H1 (cell line): ENCODE measurements around the gene ACAP2. TPM values are rescaled to one million over a fixed set of nuclear protein-coding genes. Genes with fewer than 3 reads are reported as not detected.

Experiments used
- CTCF ChIP-seq, 3 experiments: IDR thresholded peaks; 1 replicate in 2 of 3; 2 replicates in 1 of 3; pipeline versions ENCODE4 v1.5.1 to v1.6.1; 2011; ENCODE audit warnings: low read length in 3 of 3, mild to moderate bottlenecking in 3 of 3, inconsistent platforms in 2 of 3, low read depth in 1 of 3, moderate library complexity in 1 of 3; ENCODE audit not compliant: insufficient read depth in 1 of 3; ENCODE audit errors: control extremely low read depth in 1 of 3
- SIN3A ChIP-seq, 2 experiments: IDR thresholded peaks in 1 of 2; conservative IDR thresholded peaks in 1 of 2; 2 replicates each; pipeline ENCODE4 v1.6.1; 2011 to 2012; ENCODE audit warnings: low read length in 2 of 2, improper control_type of control experiment in 1 of 2, low read depth in 1 of 2, mild to moderate bottlenecking in 1 of 2
- SP2 ChIP-seq: IDR thresholded peaks from 2 replicates; pipeline ENCODE4 v1.6.1; 2012; ENCODE audit warnings: mild to moderate bottlenecking, low read length, inconsistent platforms
- polyA plus RNA-seq, 7 experiments: library from polyadenylated mRNA; depleted of rRNA in 3 of 7; stranded (reverse) in 5 of 7; unstranded in 2 of 7; fragments of >200 nt in 5 of 7; fragments of 200-250 nt in 2 of 7; gene quantifications; 1 replicate in 5 of 7; 2 replicates in 1 of 7; 4 replicates in 1 of 7; pipeline versions ENCODE4 v1.2.1 to v1.2.3, GENCODE V29; 2011 to 2013; ENCODE audit warnings: missing spikeins in 2 of 7, mixed read lengths in 2 of 7
- total RNA-seq: library from RNA; stranded (reverse); fragmentation: NEBNext Ultra II Directional; extraction: Animal tissue kit (Norgen Biotek cat#: 25700); gene quantifications from 2 replicates; pipeline ENCODE4 v1.2.1, GENCODE V29; 2021
- TF ChIP-seq, protein P1 (sequence below): IDR thresholded peaks from 2 replicates; pipeline ENCODE4 v1.6.1; 2012; ENCODE audit warnings: inconsistent platforms

The ACAP2 gene
- total and polyA plus RNA-seq, 2 of the 8 experiments (the other 6 are each of a cell fraction or from before 2014, with no cell fraction given): 7.7 to 37.3 TPM

- TF ChIP-seq CTCF (IDR thresholded peaks at IDR 0.05; ENCODE audit: control extremely low read depth in 1 of 3, insufficient read depth in 1 of 3, low read depth in 1 of 3, low read length in 3 of 3) (peak in 1 of 3 experiments; percentile 9; a peak in 1 of 4 replicates), SIN3A (conservative IDR thresholded peaks at IDR 0.05 in 1 of 2, IDR thresholded peaks at IDR 0.05 in 1 of 2; ENCODE audit: low read depth in 1 of 2, low read length in 2 of 2) (peak; percentile 43 to 66; a peak in 1 of 4 replicates), SP2 (no peak)
- TF ChIP-seq, protein P1, sequence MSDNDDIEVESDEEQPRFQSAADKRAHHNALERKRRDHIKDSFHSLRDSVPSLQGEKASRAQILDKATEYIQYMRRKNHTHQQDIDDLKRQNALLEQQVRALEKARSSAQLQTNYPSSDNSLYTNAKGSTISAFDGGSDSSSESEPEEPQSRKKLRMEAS: peak; percentile 95
These were observed 172.6 kb downstream of the ACAP2 start (continued) for GRCh38 chr3:195270079-195270816.
